ENCODE data around the gene ZNF784.

DNA sequence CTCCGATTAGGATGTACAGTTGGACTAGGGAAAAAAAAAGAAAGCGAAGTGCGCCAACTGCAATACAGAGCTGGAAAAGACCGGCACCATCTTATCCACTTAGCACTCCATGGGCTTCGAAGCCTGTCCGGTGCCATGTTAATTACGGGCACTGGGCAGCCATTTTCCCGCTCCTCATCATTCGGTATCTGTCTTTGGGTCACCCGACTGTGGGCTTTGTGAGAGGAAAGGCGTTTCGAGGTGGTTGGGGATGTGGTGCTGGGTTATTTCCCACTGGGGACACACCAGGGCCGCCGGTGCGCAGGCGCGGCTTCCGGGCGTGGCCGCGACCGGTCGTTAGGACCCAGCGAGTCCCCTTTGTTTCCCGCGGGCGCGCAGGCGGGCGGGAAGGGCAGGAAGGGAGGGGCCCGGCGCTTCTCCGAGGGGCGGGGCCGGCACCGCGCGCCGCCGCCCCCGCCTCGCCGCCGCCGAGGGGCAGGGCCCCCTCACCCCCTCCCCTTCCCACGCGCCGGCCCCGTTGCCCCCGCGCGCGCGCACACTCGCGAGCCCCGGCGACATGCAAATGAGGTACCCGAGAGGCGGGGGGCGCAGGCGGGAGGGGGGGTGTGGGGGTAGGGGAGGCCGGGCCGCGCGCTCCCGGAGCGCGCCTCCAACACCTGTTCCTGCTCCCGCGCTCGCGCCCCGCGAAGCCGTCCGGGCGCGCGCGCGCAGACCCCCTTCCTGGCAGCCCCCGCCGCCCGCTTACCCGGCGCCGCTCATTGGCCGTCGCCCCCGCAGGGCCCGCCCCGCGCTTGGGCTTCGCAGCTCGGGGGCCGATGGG lies 24.3 kb downstream of the ZNF784 start, which contains the start of gene ZNF524:
- TF ChIP-seq HDAC6 (IDR thresholded peaks at IDR 0.05; ENCODE audit: unreplicated experiment) (no peak), CEBPB (IDR thresholded peaks at IDR 0.05; ENCODE audit: borderline replicate concordance in 1 of 2, low read depth in 2 of 2, low read length in 2 of 2) (no peak), JUNB (IDR thresholded peaks at IDR 0.05) (no peak), EZH2 (IDR thresholded peaks at IDR 0.05; ENCODE audit: borderline replicate concordance, control insufficient read depth, low read depth, low read length) (no peak), GABPA (IDR thresholded peaks at IDR 0.05; ENCODE audit: low read depth) (no peak), SP1 (IDR thresholded peaks at IDR 0.05; ENCODE audit: low read depth, low read length) (peak; percentile 73), CBX5 (IDR thresholded peaks at IDR 0.05; ENCODE audit: low read depth) (no peak), MYC (IDR thresholded peaks at IDR 0.05; ENCODE audit: insufficient read depth, insufficient read length, insufficient replicate concordance, low read length, severe bottlenecking) (peak; percentile 49), TCF7 (IDR thresholded peaks at IDR 0.05; ENCODE audit: borderline replicate concordance) (no peak), ZBTB33 (IDR thresholded peaks at IDR 0.05) (no peak), CBFB (IDR thresholded peaks at IDR 0.05; ENCODE audit: low read depth) (0 out of 2 replicates have a peak, but pooled peaks have one; percentile 33)
- TF ChIP-seq, protein P1, sequence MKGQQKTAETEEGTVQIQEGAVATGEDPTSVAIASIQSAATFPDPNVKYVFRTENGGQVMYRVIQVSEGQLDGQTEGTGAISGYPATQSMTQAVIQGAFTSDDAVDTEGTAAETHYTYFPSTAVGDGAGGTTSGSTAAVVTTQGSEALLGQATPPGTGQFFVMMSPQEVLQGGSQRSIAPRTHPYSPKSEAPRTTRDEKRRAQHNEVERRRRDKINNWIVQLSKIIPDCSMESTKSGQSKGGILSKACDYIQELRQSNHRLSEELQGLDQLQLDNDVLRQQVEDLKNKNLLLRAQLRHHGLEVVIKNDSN (IDR thresholded peaks at IDR 0.05; ENCODE audit: borderline replicate concordance, extremely low read length, insufficient read depth, low read depth, low read length): no peak
- TF ChIP-seq, protein P2, sequence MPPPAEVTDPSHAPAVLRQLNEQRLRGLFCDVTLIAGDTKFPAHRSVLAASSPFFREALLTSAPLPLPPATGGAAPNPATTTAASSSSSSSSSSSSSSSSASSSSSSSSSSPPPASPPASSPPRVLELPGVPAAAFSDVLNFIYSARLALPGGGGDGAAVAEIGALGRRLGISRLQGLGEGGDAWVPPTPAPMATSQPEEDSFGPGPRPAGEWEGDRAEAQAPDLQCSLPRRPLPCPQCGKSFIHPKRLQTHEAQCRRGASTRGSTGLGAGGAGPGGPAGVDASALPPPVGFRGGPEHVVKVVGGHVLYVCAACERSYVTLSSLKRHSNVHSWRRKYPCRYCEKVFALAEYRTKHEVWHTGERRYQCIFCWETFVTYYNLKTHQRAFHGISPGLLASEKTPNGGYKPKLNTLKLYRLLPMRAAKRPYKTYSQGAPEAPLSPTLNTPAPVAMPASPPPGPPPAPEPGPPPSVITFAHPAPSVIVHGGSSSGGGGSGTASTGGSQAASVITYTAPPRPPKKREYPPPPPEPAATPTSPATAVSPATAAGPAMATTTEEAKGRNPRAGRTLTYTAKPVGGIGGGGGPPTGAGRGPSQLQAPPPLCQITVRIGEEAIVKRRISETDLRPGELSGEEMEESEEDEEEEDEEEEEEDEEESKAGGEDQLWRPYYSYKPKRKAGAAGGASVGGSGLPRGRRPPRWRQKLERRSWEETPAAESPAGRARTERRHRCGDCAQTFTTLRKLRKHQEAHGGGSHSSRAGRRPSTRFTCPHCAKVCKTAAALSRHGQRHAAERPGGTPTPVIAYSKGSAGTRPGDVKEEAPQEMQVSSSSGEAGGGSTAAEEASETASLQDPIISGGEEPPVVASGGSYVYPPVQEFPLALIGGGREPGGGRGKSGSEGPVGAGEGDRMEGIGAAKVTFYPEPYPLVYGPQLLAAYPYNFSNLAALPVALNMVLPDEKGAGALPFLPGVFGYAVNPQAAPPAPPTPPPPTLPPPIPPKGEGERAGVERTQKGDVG (CRISPR knock-in tag; IDR thresholded peaks at IDR 0.05): no peak
- TF ChIP-seq, protein P3, sequence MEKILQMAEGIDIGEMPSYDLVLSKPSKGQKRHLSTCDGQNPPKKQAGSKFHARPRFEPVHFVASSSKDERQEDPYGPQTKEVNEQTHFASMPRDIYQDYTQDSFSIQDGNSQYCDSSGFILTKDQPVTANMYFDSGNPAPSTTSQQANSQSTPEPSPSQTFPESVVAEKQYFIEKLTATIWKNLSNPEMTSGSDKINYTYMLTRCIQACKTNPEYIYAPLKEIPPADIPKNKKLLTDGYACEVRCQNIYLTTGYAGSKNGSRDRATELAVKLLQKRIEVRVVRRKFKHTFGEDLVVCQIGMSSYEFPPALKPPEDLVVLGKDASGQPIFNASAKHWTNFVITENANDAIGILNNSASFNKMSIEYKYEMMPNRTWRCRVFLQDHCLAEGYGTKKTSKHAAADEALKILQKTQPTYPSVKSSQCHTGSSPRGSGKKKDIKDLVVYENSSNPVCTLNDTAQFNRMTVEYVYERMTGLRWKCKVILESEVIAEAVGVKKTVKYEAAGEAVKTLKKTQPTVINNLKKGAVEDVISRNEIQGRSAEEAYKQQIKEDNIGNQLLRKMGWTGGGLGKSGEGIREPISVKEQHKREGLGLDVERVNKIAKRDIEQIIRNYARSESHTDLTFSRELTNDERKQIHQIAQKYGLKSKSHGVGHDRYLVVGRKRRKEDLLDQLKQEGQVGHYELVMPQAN (conservative IDR thresholded peaks at IDR 0.05): peak; percentile 65; the same call in 1 of the 2 replicates
